Activated CD4-positive, CD25-positive, alpha-beta regulatory T cell treated with anti-CD3 and anti-CD28 coated beads, Interleukin-2, amount 50 U/mL, for 24 hours (primary cell): ENCODE measurements around the gene STYXL2.

Experiments used
- ATAC-seq, 2 donors: fragments of 150-1000 bp; cut with Tn5 transposase; one replicate each; pipeline ENCODE4 v1.10.0; 2021; ENCODE audit warnings: mild to moderate bottlenecking in 1 of 2, moderate library complexity in 1 of 2

STYXL2 gene

GRCh38 chr1:167081594-167082156, 12.2 kb upstream of the STYXL2 start:
- ATAC-seq, result no peak

DNA sequence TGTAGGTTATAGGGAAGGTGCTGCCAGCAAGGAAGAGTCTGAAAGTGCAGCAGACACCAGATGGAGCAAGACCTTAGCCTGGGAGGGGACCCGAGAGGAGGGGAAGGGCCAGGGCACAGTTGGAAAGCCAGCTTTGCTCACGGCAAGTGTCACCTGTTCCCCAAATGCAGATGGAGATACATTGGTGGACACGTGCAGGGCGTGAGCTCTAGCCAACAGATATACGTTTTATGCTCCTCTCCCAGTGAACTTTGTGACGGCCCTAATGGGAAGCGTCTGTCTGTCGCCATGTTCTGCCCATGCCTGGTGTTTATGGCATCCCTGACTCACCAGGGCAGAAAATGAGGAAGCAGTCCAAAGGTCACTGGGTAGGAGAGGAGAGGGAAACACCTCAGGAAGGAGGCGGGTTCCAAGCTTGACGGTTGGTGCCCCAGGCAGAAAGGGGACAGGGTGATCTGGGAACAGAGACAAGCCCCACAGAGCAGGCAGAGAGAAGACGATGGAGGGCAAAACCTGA, 11.3 kb upstream of the STYXL2 start:
- no peak for ATAC-seq

- no peak for ATAC-seq
Measured at GRCh38 chr1:167083066-167083665, 10.7 kb upstream of the STYXL2 start.

DNA sequence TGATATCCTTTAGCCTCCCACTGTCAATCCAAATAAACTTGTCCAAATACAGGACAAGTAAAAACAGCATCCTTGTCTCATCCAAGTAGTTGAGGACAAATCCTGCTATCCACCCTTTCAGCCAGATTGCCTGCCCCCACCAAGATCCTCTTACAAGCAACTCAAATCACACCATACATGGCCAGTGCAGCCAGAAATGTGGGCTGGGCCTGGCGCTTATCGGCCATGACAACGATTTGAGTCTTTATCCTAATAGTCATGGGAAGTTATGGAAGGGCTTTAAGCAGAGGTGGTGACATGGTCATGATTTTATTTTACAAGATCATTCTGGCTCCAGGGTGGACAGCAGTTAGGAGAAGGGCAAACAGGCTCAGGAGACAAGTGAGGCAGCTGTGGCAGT, 10.0 kb upstream of the STYXL2 start:
- no peak for ATAC-seq

GRCh38 chr1:167084757-167085156, 9.1 kb upstream of the STYXL2 start:
- no peak for ATAC-seq

- ATAC-seq, result no peak
Measured at GRCh38 chr1:167086033-167086432, 7.8 kb upstream of the STYXL2 start.

GRCh38 chr1:167086768-167087167, 7.1 kb upstream of the STYXL2 start:
- ATAC-seq, result no peak

DNA sequence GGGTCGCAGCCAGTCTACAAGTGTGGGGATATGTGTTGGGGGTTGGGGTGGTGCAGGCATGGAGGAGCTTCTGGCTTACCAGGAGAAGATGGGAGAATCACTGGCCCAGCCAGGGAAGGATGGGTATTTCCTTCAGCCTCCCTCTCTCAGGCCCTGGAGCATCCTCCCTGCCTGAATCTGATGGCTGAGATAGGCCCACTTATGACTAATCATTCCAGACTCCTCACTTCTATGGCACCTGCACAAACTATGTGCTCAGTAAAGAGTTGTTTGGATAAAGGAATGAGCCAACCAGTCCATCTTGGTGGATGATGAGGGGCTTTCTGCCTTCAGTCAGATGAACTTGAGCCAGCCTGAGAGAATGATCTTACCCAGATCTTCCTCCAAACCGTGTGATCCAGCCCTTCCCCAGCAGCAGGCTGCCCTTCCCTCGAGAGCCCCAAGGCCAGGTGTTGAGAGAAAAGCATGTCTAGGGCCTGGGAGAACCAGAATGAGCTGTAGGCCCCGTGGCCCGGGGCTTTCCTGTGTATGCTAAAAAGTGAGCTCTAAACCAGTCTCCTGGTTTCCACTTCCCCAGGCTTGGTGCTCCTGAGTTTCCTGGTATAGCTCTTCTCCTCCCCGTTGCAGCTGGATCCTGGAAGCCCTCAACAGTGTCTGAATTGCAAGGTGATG, 5.0 kb upstream of the STYXL2 start:
- no peak for ATAC-seq

- ATAC-seq, result no peak
Measured at GRCh38 chr1:167089939-167090313, 3.9 kb upstream of the STYXL2 start.

- ATAC-seq, result peak; percentile 80
Measured at GRCh38 chr1:167090314-167090942, 3.4 kb upstream of the STYXL2 start, which contains the start of gene GPA33. Gene GPA33 (minus strand): TSS chr1:167090377. CDS start chr1:167090287, 90 bp downstream.

DNA sequence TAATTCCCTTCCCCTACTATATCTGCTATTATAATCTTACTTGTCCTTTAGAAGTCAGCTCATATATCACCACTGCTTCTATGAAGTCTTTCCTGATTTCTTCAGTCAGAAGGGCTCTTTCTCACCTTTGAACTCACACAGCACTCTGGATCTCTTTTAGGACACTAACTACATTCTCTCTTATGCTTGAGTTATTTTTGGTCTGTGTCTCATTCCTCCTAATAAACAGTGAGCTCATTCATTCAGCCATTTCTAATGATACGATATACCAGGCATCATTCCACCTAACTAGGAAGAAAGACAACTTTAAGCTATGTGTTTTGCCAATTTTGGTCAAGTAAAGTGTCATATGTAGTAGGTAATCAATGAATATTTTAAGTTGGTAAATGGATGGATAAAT, 1.2 kb upstream of the STYXL2 start:
- ATAC-seq, result no peak

GRCh38 chr1:167094690-167095089, 815 bp downstream of the STYXL2 start:
- no peak for ATAC-seq

GRCh38 chr1:167095368-167095767, 1.5 kb downstream of the STYXL2 start:
- no peak for ATAC-seq

DNA sequence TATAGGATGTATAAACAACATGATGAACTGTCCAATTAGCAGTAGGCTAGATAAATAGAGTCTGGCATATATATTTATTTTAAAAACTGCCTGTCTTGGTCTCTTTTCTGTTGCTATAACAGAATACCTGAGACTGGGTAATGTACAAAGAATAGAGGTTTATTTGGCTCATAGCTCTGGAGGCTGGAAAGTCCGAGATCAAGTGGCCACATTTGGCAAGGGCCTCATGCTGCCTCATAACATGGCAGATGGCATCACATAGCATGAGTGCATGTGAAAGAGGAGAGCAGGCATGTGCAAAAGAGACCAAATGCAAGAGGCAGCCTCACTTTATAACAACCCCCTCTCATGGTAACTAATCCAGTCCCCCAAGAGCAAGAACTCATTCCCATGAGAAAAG, 6.0 kb downstream of the STYXL2 start:
- no peak for ATAC-seq

- ATAC-seq, result no peak
Measured at GRCh38 chr1:167100730-167101129, 6.9 kb downstream of the STYXL2 start.

DNA sequence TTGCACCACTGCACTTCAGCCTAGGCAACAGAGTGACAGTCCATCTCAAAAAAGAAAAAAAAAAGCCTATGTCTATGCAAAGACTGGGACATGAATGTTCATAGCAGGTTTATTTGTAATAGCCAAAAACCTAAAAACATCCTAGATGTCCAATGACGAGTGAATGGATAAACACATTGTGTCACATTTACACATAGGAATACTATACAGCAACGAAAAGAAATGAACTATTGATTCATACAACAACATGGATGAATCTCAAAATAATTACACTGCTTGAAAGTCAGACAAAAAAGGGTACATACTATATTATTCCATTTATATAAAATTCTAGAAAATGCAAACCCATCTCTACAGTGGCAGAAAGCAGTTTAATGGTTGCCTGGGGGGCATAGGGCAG, 7.9 kb downstream of the STYXL2 start:
- ATAC-seq, result no peak

GRCh38 chr1:167102906-167103573, 9.2 kb downstream of the STYXL2 start:
- ATAC-seq, result no peak

GRCh38 chr1:167104256-167104633, 10.4 kb downstream of the STYXL2 start:
- ATAC-seq, result no peak

DNA sequence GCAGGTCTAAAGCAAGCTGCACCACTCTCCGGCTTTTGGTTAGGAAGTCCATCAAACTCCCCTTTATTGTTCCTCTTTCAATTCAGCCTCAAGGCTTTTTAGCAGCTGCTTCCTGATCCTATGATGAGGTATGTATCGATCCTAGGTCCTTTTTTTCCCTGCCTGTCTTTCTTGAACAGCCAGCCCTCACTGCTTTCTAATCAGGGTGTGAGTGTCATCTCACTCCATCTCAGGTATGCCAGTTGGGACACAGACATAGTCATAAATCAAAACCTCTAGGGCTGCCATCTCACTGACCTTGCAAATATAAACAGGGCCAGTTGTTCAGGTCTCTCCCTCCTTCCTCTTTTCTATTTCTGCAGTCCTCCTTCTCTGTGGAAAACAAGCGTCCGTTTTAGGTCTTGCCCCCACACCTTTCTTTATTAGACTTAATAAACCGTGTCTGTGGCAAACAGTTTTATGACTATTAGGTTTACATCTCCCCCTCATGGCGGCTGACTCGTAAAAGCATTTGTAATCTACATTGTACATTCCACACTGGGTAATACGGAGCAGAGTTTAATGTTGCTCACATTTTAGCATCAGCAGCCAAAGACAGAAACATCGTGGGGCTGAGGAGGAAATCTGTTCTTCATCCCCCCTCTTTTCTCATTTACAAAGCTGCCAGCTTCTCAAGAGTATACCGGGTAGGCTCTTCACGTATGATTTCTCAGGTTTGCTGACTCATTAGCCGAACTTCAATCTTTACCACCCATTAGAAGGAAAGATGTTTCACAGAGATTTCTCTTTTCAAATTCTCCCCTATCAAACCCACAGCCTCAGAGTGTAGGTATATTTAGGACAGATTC, 11.6 kb downstream of the STYXL2 start:
- no peak for ATAC-seq

- no peak for ATAC-seq
Measured at GRCh38 chr1:167106119-167106461, 12.2 kb downstream of the STYXL2 start.

DNA sequence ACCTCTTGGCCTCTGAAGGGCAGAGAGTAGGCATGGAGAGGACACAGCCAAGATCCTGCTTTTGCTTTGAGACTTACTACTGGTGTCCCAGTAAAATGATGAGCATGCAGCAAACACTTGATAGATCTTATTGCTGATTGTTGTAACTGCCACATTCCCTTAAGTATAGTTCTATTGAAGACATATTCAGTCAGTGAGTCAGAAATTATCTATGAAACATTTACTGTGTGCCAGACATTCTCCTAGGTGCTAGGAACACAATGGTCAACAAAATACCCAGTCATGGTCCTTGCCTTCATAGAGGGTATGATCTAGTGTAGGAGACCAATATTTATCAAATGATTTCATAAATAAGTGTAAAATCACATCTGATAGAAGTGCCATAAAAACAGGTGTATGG, 13.6 kb downstream of the STYXL2 start:
- no peak for ATAC-seq

DNA sequence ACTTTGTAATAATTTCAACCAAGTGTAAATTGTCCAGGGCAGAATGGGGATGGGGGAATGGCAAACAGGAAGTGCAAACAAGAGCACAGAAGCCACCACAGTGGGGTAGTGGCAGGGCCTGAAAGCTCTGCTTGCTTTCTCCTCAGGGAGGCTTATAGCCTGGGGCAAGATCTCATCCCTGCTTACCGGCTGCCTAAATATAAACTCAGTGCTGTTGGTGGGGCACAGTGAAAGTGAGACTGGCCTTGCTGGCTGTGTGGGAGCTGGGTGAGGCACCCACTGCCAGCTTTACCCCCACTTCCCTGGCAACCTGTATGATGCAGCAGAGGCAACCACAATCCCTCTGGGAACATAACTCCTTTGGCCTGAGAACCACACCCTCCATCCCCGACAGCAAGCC, 15.2 kb downstream of the STYXL2 start:
- no peak for ATAC-seq
